GM21390 (cell line): ENCODE data around the gene ATP11B.
"Not testable (repeated sequence)": the region's sequence is repeated elsewhere in the genome, so short reads cannot be mapped to it uniquely, and the experiment has no call there.

Source experiments
- ATAC-seq: cut with Tn5 transposase; IDR thresholded peaks from one replicate; pipeline ENCODE4 v1.9.1; 2021; ENCODE audit not compliant: unreplicated experiment

The ATP11B gene

DNA sequence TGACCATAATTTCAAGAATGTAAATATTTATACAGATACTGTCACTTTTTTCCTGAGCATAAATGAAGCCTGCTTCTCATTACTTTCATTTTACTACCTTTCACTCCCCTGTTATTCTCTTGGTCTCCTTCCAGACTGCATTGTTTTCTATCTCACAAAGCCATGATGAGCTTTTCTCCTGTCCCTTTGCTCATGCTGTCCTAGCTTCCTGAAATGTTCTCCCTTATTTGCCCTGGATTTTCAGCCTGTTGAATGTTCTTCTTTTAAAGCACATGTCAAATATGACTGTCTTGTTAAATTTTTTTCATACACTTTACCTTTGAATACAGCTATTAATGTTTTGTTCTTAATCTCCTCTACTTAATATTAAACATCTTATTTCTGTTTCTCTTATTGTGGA is 31.7 kb downstream of the ATP11B start:
- ATAC-seq, result no peak

DNA sequence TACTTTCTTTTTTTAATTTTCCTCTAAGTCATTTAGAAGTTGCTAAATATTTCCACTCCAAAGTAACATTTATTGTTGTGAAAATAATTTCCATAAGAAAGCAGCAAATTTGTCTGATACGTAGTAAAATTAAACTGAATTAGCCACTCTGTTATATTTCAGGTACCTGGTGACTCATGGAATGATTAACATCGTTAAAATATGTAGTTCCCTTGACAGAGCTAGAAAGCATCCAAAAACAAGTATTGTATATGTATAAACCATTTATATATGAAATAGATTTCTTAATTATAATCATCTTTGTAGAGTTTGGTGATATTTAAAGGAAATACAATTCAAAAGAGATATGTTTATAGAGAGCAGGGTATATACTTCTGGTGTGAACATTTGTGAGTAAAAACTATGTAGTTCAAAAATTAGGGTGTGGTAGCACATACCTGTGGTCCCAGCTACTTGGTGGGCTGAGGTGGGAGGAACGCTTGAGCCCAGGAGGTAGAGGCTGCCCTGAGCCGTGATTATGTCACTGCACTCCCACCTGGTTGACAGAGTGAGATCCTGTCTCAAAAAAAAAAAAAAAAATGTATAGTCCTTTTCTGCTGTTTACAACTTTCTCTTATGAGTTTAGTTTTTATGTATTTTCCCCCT is 36.6 kb downstream of the ATP11B start:
- no peak for ATAC-seq

DNA sequence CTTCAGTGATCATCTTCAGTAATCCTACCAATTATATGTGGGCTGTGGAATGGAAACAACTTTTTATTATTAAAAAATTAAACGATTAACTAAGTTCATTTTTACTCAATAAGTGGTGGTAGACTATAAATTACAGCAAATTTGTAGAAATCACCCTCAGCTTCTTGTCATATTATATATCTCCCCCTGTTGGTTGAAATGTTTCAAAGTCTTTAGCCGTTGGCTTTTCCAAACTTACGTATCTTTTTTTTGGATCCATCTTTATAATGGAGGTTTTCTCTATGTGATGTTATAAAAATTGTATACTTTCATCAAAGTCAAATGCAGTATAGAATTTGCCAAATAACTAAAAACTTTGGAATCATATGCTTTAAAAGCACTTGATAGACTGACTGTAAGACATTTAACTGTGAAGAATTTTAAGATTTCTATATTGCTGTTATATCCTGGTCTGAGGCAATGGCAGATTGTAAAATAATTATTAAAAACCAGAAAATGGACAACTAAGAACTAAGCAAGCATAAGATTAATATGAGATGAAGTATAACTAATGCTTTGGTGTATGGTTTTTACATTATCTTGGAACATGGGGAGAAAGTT is 44.7 kb downstream of the ATP11B start:
- ATAC-seq, result no peak

DNA sequence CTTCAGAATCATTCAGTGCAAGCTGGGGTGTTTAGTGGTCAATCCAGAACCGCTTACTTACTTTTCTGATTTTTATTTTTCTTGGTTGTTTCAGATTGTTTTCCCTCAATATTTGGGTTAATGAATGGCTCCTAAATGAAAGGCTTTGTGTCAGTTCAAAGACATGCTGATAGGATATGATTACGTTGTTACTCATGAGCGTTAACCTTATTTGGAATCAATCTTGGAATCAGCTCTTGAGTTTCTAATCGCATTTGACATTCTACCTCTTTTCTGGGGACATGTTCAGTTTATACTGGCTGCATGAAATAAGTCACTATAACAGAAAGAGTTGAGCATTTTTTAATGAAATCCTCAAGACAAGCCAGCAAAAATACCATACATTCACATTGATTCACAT is 50.2 kb downstream of the ATP11B start:
- ATAC-seq, result no peak

DNA sequence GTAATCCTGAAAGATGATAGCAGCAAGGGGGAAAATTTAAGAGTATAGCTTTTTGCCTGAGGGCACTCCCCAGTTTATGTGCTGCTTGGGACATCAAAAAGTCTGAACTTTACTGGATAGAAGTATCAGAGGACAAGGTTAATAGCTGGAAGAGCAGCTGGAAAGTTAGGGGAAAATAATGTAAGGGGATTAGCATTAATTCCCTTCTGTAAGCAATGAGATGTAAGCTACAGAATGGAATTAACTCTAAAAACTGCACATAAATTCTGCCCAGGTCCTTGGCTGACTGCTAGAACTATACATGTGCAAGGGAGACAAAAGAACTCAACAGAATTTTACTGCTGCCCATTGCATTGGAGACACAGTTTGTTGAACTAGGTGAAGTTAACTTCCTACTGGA is 55.6 kb downstream of the ATP11B start:
- ATAC-seq, result no peak

DNA sequence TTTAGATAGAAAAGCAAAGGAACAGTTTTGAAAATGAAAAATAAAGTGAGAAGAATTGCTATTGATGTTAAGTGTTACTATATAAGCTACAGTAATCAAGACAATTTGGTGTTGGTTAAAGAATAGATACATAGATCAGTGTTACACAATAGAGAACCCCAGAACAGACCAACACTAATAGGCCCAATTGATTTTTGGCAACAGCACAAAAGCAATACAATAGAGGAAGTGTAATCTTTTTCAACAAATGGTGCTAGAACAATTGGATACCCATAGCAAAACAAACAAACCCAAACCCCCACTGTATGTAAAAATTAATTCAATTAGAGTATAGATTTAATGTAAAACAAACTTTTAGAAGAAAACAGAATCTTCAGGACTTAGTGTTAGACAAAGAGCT is 61.8 kb downstream of the ATP11B start:
- no peak for ATAC-seq

DNA sequence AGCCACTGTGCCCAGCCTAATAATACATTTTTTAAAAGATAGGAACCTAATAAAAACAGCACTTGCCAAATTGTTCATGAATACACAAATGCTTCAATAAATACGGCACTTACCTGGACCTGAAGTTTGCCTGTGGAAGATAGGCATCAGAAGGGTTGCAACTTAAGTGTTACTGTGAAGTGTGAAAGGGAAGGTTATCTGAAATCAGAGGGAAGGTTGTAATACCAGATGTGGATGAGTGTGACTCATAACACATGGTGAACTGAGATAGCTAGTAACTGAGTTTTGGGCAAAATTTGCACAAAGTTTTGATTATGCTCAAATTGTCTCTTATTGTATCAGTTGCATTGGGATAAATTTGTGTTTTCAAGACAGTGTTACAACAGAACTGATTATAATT is 68.0 kb downstream of the ATP11B start:
- ATAC-seq, result no peak

DNA sequence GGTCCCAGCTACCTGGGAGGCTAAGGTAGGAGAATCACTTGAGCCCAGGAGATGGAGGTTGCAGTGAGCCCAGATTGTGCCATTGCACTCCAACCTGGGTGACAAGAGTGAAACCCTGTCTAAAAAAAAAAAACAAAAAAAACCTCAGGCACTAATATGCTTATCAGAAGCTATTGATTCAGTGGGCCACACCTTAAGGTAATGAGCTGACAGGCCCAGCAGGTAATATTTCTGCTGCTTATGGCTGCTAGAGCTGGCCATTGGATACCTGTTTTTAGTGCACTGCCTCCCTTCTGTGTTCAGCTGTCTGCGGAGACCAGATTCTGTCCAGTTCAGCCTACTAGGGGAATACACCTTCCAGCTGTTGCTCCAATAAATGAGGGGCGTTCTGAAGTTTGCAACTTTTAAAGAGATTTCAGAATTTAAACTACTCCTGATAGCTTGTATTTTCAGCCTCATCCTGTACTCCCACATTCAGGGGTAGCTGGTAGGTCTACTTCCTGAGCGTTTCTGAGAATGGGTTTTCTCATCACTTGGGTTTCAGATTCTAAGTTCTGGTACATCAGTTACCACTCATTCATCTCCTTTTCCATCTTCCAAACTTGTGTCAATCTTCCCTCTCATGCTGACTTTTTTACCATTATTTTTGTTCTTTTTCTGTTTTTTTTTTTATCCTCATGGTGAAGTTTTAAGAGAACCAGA is 69.0 kb downstream of the ATP11B start:
- no peak for ATAC-seq

DNA sequence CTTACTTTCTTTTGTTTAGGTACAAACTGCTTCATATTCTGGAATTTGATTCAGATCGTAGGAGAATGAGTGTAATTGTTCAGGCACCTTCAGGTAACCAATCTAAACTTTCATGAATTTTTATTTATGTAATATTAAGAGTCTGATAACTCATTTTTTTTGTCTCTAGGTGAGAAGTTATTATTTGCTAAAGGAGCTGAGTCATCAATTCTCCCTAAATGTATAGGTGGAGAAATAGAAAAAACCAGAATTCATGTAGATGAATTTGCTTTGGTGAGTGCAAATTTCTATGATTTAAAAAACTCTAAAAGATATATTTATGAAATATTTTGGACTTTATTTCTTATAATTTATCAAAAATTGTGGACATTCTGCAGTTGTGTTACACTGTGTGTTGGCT is 75.8 kb downstream of the ATP11B start:
- no peak for ATAC-seq

DNA sequence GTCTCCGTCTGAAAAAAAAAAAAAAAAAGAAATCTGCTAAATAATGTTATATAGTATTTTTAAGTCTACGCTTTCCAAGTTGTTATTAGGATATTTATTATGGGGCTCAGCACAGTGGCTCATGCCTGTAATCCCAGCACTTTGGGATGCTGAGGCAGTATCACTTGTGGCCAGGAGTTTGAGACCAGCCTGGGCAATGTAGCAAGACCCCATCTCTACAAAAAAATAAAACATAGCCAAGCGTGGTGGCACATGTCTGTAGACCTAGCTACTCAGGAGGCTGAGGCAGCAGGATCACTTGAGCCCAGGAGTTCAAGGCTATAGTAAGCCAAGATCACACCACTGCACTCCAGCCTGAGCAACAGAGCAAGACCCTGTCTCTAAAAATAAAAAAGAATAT is 77.6 kb downstream of the ATP11B start:
- not testable (repeated sequence) for ATAC-seq

DNA sequence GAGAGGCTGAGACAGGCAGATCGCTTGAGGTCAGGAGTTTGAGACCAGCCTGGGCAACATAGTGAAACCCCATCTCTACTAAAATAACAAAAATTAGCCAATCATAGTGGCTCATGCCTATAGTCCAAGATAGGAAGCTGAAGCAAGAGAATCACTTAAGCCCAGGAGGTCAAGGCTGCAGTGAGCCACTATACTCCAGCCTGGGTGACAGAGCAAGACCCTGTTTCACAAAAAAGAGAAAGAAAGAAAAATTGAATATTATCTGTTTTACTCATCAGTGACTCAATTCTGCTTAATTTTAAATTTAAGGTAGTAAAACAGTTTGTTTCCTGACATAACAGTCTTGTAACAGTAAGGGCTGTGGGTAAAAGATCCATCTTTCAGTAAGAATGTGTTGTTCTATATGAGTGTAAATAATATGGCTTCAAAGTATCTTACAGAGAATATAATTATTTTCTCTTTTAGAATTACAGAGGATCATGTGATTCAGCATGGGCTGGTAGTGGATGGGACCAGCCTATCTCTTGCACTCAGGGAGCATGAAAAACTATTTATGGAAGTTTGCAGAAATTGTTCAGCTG is 85.8 kb downstream of the ATP11B start:
- no peak for ATAC-seq

DNA sequence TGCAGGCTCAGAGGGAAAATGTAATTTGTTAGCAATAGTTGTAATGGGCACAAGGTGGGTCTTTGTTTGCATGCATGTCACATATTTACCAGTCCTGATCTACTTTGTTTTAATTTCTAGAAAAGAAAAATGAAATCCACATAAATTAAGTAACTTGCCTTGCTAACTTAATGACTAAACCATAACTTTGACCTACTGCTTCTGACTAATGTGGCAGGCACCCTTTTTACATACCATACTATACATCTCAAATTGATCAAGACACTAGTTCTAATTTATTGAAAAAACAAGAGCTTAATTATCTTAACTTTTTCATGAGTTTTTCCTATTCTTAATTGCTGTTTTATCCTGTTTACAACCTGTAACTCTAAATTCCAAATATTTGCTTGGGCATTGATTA is 93.2 kb downstream of the ATP11B start:
- no peak for ATAC-seq

DNA sequence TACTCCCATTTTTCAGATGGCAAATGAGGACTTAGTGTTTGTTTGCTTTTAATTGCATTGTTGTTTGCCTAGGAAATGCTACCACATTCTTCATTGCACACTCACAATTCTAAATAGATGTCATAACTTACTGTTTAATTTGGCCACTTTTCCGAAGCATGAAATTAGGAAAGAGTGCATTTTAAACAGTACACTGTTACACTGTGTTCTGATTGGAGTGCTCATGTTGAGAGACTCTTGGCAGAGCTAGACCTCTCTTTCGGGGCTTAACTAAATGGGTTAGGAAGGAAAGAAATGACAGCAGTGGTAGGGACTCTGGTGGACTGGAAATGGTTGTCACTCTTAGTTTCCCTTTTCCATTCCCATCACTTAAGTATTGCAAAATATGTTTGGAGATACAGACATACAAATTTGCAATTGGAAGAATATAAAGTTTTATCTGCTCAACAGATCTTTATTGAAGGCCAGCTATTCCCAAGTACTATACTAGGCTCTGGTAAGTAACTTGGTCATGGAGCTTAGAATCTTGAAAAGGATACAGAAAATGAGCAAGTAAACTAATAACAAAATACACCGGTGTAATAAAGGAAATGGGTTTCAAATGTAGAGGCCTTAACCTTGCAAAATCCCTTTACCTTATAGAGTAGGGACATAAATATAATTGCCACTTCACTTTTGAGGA is 96.8 kb downstream of the ATP11B start:
- no peak for ATAC-seq

DNA sequence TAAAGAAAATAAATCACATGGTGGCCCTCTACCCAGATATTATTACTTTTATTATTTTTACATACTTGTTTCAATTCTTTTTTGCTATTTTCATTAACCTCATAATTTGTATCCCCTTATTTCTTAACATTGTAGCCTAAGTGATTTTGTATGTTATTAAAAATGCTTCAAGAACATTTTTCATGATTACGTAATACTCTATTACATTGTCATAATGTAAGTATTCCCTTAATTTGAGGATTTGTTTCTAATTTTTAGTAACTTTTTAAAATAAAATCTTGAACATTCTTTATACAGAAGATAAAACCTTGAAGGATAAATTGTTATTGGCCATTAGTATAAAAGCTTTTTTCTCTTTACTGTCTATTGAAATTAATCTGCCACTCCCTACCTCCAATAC is 98.1 kb downstream of the ATP11B start:
- ATAC-seq, result no peak

DNA sequence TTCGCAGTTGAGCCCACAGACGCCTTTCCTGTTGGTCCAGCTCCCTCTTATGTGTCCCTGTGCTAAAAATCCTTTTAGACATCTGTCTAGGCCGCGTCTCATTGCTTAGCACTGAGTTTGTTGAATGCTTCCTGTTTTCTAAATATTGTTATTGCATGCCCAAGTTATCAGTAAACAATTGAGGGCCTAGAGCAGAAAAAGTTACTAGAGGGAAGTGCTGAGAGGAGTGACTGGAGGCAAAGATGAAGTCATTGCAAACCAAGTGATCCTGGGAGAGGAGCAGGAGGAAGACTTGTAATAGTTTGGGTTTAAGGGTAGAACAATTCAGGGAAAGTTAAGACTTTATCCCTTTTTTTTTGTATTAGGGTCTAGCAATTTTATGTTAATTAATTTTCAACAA is 98.9 kb downstream of the ATP11B start:
- no peak for ATAC-seq

DNA sequence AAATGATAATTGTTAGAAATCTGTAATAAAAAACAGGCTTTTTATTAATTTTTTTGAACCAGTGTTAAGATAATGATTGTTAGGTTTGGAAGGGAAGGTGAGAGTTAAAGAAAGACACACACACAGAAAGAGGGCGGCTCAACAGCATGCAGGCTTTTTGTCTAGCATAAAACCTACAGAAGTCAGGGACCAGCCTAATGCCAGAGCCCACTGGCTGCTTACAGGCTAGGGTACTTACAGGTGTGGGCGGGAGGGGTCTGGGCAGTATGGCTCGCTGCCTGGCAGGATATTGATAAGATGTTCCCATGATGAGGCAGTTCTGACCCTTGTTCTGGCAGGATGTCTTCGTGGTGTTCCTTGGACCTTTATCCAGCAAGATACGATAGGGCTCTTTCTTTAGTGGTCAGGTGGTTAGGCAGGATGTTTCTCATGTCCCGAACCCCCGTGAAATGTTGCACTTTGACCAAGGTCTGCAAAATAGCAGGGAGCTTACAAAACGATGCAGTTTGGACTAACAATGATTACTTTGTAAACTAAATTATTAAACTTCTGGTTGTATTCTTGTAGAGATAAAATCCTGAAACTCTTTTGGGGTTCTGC is 102.3 kb downstream of the ATP11B start:
- ATAC-seq, result no peak

DNA sequence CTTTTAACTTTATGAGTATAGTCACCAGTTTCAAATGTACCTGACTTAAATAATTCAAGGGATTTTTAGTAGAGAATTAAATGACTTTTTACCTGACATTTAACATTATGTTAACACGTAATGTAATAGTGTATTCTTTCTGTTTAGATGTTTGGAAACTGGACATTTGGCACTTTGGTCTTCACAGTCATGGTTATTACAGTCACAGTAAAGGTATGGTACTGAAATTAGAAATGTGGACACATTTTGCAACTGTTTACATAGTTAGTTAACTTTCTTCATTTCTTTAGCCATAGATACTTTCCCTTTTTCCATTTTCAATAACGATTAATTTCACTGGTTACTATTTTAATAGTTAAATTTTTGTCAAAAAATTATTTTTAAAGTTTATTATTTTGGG is 103.2 kb downstream of the ATP11B start:
- ATAC-seq, result no peak

DNA sequence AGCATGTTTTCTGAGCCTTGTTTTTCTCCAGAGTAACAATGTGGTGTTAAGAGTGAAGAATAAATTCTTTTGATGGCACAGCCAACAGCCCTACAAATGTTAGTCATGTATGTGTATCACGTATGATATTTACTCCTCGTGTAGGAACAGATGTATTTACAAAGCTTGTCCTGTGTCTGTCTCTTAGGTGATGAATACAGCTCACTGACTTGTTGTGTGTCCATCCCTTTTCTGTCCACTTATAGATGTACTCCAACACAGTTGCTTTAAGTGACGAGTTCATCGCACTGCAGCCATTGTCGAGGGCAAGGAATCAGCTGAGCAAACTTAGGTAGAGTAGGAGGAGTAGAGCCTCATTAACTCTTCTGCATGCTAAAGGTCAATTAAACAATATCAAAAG is 108.9 kb downstream of the ATP11B start:
- ATAC-seq, result no peak

DNA sequence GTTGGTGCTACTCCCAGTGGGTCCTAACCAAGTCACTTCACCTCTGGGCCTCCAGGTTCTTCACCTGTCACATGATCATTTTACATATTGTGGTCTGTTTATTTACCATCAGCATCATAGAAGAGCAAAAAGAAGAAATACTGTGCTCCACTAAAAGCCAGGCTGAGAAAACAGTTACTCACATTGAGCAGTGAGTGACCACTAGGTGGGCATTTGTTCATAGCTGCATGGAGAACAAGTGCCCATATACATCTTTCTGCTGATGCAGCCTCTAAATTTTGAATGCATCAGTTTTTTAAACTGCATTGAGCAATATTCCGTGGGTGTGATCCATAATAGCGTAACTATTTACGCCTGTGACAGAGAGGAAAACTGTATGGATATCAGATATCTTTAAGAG is 110.9 kb downstream of the ATP11B start:
- ATAC-seq, result no peak

DNA sequence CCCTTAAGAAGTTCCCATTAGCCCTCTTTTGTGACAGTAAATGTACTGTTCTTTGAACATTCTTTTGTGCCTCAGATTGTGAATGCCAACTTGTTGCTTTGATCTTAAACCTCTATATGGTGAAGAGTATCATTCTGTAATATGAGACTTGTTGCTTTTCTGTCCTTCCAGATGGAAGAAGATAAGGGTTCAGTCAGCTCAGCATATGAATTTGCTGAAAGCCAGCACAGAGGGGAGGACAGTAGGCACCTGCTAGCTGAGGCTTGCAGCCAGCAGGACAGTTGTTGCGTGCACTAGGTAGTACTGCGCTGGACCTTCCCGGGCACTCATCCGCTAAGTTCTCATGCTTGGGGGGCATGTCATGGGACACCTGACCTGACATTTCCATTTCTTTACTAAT is 112.3 kb downstream of the ATP11B start:
- ATAC-seq, result no peak

DNA sequence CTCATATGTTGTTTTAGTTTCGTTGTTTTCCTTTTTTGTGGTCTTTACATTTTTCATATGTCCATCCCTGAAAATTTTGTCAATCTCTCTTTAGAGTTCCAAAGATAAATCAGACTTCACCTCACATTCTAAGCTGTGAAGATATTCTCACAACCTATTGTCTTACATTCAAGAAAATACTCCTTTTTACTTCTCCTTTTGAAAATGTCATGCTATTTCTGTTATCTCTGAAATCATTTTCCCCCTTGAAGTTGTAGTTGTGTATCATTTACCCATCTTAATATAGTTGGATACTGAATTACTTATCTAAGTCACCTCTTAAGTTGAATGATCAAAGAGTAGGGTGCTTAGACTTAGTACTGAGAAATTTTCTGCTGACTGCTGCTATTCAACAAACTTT is 112.7 kb downstream of the ATP11B start:
- peak; percentile 54 for ATAC-seq
